MCF 10A (cell line): ENCODE data around the gene CCNJL. TPM values are rescaled to one million over a fixed set of nuclear protein-coding genes. Genes with fewer than 3 reads are reported as not detected.

ENCODE experiments used
- BruUV-seq: library from RNA; stranded (reverse); fragments of 400-500 nt; replicated peaks from 2 replicates; lab custom pipeline; 2021; lab: Mats Ljungman, UMichigan
- CTCF ChIA-PET: fragments of 300-600 bp; sonication (Branson Sonifier 250); formaldehyde crosslinking; extraction: SDS; loops from one replicate; lab custom pipeline; 2021; ENCODE audit warnings: antibody characterized with exemption, inconsistent platforms; lab: Yijun Ruan, JAX
- POLR2A ChIA-PET: fragments of 300-600, 350-650 bp; sonication (Branson Sonifier 250); formaldehyde crosslinking; extraction: SDS; loops from one replicate; lab custom pipeline; 2020; ENCODE audit warnings: antibody characterized with exemption, inconsistent platforms; lab: Yijun Ruan, JAX
- DNase-seq: peaks from one replicate; pipeline ENCODE4 v3.0.0-alpha.2; 2018; ENCODE audit not compliant: unreplicated experiment
- H3K27ac Mint-ChIP-seq: one replicate; pipeline ENCODE4 v1.8.0; 2022; ENCODE audit warnings: mild to moderate bottlenecking, low read depth, mixed read lengths; ENCODE audit not compliant: unreplicated experiment
- H3K27me3 Mint-ChIP-seq: one replicate; pipeline ENCODE4 v1.8.0; 2022; ENCODE audit warnings: mixed read lengths; ENCODE audit not compliant: insufficient read depth, unreplicated experiment
- H3K36me3 Mint-ChIP-seq: one replicate; pipeline ENCODE4 v1.8.0; 2022; ENCODE audit warnings: mild to moderate bottlenecking, moderate library complexity, mixed read lengths; ENCODE audit not compliant: insufficient read depth, unreplicated experiment
- H3K4me1 Mint-ChIP-seq: one replicate; pipeline ENCODE4 v1.8.0; 2022; ENCODE audit warnings: mixed read lengths; ENCODE audit not compliant: insufficient read depth, unreplicated experiment
- H3K4me3 Mint-ChIP-seq: one replicate; pipeline ENCODE4 v1.8.0; 2022; ENCODE audit warnings: mild to moderate bottlenecking, moderate library complexity, mixed read lengths; ENCODE audit not compliant: unreplicated experiment
- H3K9me3 Mint-ChIP-seq: one replicate; pipeline ENCODE4 v1.8.0; 2022; ENCODE audit warnings: mixed read lengths; ENCODE audit not compliant: unreplicated experiment
- intact Hi-C: fragments of 100-400 bp; cut with micrococcal nuclease; formaldehyde crosslinking; loops from 2 replicates; pipeline ENCODE4 v1.14.1; 2022
- total RNA-seq: library from RNA; stranded (reverse); gene quantifications from 2 replicates; pipeline ENCODE4 v1.2.3, GENCODE V29; 2022
- TF ChIP-seq, protein P1 (sequence below): fragments of 200-600 bp; IDR thresholded peaks from one replicate; pipeline ENCODE4 v1.8.0; 2022; ENCODE audit warnings: antibody characterized with exemption, mild to moderate bottlenecking; ENCODE audit not compliant: unreplicated experiment

The CCNJL gene
- total RNA-seq, 1 experiment from 2014 or later, result 3.6 TPM

DNA sequence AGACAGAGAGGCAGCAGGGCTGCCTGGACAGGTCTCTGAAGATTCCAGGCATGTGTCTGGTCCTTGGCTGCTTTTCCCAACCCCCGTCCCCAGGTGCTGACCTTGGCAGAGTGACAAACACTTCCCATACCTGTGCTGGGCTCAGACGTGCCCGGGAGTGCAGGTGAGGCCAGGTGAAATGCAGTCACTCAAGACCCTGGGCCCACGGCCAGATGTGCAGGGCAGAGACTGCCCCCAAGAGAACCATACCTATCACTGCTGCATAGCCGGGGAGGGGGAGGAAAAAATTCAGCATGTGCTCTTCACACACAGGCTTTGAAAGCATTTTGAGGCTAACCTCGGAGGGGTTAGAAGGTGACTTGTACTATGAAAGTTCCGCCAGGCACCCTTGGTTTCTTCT lies 22.6 kb downstream of the CCNJL start:
- H3K27ac Mint-ChIP-seq, result peak overlapping the region; percentile 24

DNA sequence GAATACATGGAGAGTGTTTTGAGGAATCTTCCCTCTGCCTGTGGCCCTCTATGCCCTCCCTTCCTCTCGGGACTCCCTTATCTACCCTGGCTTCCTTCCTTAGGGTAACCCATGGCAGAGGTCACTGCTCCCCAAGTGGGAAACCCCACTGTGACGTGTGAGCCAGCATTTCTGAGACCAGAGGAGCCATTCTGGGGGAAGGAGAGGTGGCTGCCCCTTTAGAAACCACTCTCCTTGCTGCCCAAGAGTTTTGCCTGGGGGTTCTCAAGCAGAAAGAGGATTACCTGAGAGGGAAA lies 23.1 kb downstream of the CCNJL start:
- TF ChIP-seq, protein P1, sequence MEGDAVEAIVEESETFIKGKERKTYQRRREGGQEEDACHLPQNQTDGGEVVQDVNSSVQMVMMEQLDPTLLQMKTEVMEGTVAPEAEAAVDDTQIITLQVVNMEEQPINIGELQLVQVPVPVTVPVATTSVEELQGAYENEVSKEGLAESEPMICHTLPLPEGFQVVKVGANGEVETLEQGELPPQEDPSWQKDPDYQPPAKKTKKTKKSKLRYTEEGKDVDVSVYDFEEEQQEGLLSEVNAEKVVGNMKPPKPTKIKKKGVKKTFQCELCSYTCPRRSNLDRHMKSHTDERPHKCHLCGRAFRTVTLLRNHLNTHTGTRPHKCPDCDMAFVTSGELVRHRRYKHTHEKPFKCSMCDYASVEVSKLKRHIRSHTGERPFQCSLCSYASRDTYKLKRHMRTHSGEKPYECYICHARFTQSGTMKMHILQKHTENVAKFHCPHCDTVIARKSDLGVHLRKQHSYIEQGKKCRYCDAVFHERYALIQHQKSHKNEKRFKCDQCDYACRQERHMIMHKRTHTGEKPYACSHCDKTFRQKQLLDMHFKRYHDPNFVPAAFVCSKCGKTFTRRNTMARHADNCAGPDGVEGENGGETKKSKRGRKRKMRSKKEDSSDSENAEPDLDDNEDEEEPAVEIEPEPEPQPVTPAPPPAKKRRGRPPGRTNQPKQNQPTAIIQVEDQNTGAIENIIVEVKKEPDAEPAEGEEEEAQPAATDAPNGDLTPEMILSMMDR, result no peak
- peak overlapping the region; percentile 24 for H3K27ac Mint-ChIP-seq
- no TSS peak for BruUV-seq
- CTCF ChIA-PET, result interaction anchor here (0.6 to 5.5 kb wide), 3 partner anchors 36 to 57 kb away, joined by 3 to 29 read pairs (median 4); no protein-coding TSS in a partner anchor
- H3K9me3 Mint-ChIP-seq, result no peaks in the 10 kb centered on the region
- DNase-seq, result no peak
- no peaks in the 10 kb centered on the region for H3K27me3 Mint-ChIP-seq
- intact Hi-C loops, result no loop called here
- H3K4me1 Mint-ChIP-seq, result peaks cover 25% of the 10 kb centered on the region
- POLR2A ChIA-PET, result interaction anchor here (0.5 to 1.9 kb wide), 5 partner anchors 26 to 254 kb away, joined by 3 to 6 read pairs (median 4); no protein-coding TSS in a partner anchor
- H3K4me3 Mint-ChIP-seq, result no peak overlapping the region
- H3K36me3 Mint-ChIP-seq, result no peaks in the 10 kb centered on the region

More for the DNA sequence above, 22.6 kb downstream of the CCNJL start:
- H3K9me3 Mint-ChIP-seq, result no peaks in the 10 kb centered on the region
- no TSS peak for BruUV-seq
- no peak overlapping the region for H3K4me3 Mint-ChIP-seq
- ChIA-PET CTCF (interaction anchor here (0.6 to 5.5 kb wide), 8 partner anchors 19 to 268 kb away, joined by 3 to 29 read pairs (median 4); partner anchors contain the start of gene PWWP2A), POLR2A (interaction anchor here (0.5 to 1.9 kb wide), 5 partner anchors 26 to 255 kb away, joined by 3 to 6 read pairs (median 4); no protein-coding TSS in a partner anchor)
- no peaks in the 10 kb centered on the region for H3K27me3 Mint-ChIP-seq
- peak; percentile 88 for DNase-seq
- intact Hi-C loops, result no loop called here
- TF ChIP-seq, protein P1, result no peak
- H3K4me1 Mint-ChIP-seq, result peaks cover 25% of the 10 kb centered on the region
- H3K36me3 Mint-ChIP-seq, result no peaks in the 10 kb centered on the region

DNA sequence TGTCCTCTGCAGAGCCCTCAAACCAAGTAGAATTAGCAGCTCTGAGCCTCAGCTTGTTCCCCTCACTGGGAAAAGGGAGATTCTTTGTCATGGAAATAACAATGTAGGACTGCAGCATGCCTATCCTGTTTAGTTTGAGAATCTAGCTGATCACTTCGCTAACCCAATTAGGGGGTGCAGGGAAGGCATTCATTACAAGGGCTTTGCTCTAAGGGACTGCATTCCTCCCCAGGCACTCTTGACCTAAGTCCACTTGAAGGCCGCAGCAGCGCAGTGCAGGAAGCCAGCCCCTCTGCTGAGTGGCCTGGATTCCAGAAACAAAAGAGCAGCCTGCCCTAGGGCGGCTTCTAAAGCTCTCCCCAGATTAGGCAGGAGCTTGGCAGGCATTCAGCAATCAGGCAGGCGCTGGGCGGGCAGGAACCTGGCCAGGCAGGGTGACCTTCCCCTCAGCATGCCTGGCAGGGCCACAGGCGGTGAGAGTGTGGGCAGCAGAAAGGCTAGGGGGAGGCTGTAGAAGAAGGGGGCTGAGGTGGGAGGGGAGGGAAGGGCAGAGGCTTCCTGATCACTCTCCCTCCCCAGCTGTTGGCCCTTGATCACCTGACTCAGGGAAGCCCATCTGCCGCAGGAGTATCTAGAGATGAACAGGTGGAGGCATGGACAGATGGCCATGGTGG lies 24.8 kb downstream of the CCNJL start:
- no peak overlapping the region for H3K4me3 Mint-ChIP-seq
- peak; percentile 87 for DNase-seq
- POLR2A ChIA-PET, result interaction anchor here (0.7 to 1.3 kb wide), 8 partner anchors 9 to 278 kb away, joined by 3 to 8 read pairs (median 3); partner anchors contain the start of genes CCNJL and TTC1
- H3K27me3 Mint-ChIP-seq, result no peaks in the 10 kb centered on the region
- intact Hi-C loops, result no loop called here
- CTCF ChIA-PET, result interaction anchor here (0.6 to 5.5 kb wide), 12 partner anchors 10 to 786 kb away, joined by 3 to 29 read pairs (median 4); no protein-coding TSS in a partner anchor
- BruUV-seq, result no TSS peak
- H3K27ac Mint-ChIP-seq, result no peak overlapping the region
- peaks cover 18% of the 10 kb centered on the region for H3K4me1 Mint-ChIP-seq
- H3K9me3 Mint-ChIP-seq, result no peaks in the 10 kb centered on the region
- no peaks in the 10 kb centered on the region for H3K36me3 Mint-ChIP-seq
- TF ChIP-seq, protein P1, result no peak

DNA sequence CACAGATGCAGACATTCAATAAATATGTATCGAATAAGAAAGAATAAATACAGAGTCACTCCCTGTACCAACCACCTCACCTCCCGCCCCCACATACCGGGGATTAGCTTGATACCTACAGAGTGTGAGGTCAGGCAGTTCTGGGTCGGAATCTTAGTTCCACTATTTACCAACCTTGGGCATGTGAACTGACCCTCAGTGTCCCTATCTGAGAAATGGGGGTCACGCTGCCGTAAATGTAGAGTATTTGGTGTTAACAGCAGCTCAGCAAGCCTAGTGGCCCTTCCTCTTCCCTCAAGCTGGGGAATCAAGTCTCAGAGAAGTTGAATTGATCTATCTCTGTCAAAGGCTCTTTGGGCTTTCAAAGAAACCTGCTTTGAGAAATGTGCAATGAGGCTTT lies 25.4 kb downstream of the CCNJL start:
- BruUV-seq, result no TSS peak
- POLR2A ChIA-PET, result interaction anchor here (0.7 to 1.3 kb wide), 7 partner anchors 9 to 278 kb away, joined by 3 to 8 read pairs (median 3); partner anchors contain the start of genes CCNJL and TTC1
- H3K4me3 Mint-ChIP-seq, result no peak overlapping the region

More for the DNA sequence above, 25.4 kb downstream of the CCNJL start:
- CTCF ChIA-PET, result interaction anchor here (0.8 to 5.5 kb wide), 10 partner anchors 10 to 787 kb away, joined by 3 to 29 read pairs (median 5); no protein-coding TSS in a partner anchor
- Mint-ChIP-seq H3K9me3 (no peaks in the 10 kb centered on the region), H3K27ac (no peak overlapping the region), H3K27me3 (no peaks in the 10 kb centered on the region), H3K36me3 (no peaks in the 10 kb centered on the region), H3K4me1 (peaks cover 18% of the 10 kb centered on the region)
- intact Hi-C loops, result no loop called here
- DNase-seq, result no peak
- TF ChIP-seq, protein P1, result no peak
